ENCODE measurements around the gene PARD6B. TPM values are rescaled to one million over a fixed set of nuclear protein-coding genes. Genes with fewer than 3 reads are reported as not detected.
A peak's percentile ranks its signal among the peaks of the same experiment; 100 is the strongest.

PARD6B gene
- total RNA-seq, 1 donor from 2014 or later, result 52.2 TPM

GRCh38 chr20:50688256-50688975 is 43.0 kb upstream of the PARD6B start:
- Mint-ChIP-seq H3K27ac (no peak overlapping the region), H3K4me1 (peaks cover 35% of the 10 kb centered on the region), H3K9me3 (no peaks in the 10 kb centered on the region), H3K4me3 (no peak overlapping the region), H3K36me3 (no peaks in the 10 kb centered on the region), H3K27me3 (ENCODE audit: low read depth) (peaks cover 16% of the 10 kb centered on the region)
- no peak for TF ChIP-seq CTCF (IDR thresholded peaks at IDR 0.05; ENCODE audit: unreplicated experiment)
- no peak for DNase-seq (ENCODE audit: low spot score in 2 of 2, unreplicated experiment in 2 of 2)

- H3K9me3 Mint-ChIP-seq, result no peaks in the 10 kb centered on the region
- peaks cover 41% of the 10 kb centered on the region for H3K4me1 Mint-ChIP-seq
- H3K27ac Mint-ChIP-seq, result peak overlapping the region; percentile 32
- peaks cover 16% of the 10 kb centered on the region for H3K27me3 Mint-ChIP-seq (ENCODE audit: low read depth)
- no peak for TF ChIP-seq CTCF (IDR thresholded peaks at IDR 0.05; ENCODE audit: unreplicated experiment)
- peak overlapping the region; percentile 72 for H3K4me3 Mint-ChIP-seq
- no peaks in the 10 kb centered on the region for H3K36me3 Mint-ChIP-seq
- DNase-seq (ENCODE audit: low spot score in 2 of 2, unreplicated experiment in 2 of 2), result no peak
Measured at GRCh38 chr20:50689864-50690649, 41.3 kb upstream of the PARD6B start.

- Mint-ChIP-seq H3K4me3 (peak within 1 kb of the TSS; percentile 72), H3K27me3 (ENCODE audit: low read depth) (peaks cover 16% of the 10 kb centered on the region), H3K27ac (peak within 1 kb of the TSS; percentile 88), H3K9me3 (no peaks in the 10 kb centered on the region), H3K36me3 (no peaks in the 10 kb centered on the region), H3K4me1 (peaks cover 48% of the 10 kb centered on the region)
- no peak for TF ChIP-seq CTCF (IDR thresholded peaks at IDR 0.05; ENCODE audit: unreplicated experiment)
- peak in 1 of 2 experiments; percentile 48 for DNase-seq (ENCODE audit: low spot score in 2 of 2, unreplicated experiment in 2 of 2)
Measured at GRCh38 chr20:50690650-50691572, 40.5 kb upstream of the PARD6B start, which contains the start of gene RIPOR3. TSS of gene RIPOR3 (minus strand) at chr20:50691542. CDS start at chr20:50691128, 414 bp downstream.

GRCh38 chr20:50691573-50692551 is 39.5 kb upstream of the PARD6B start:
- no peak for DNase-seq (ENCODE audit: low spot score in 2 of 2, unreplicated experiment in 2 of 2)
- H3K27ac Mint-ChIP-seq, result peak overlapping the region; percentile 88
- TF ChIP-seq CTCF (IDR thresholded peaks at IDR 0.05; ENCODE audit: unreplicated experiment), result no peak
- H3K27me3 Mint-ChIP-seq (ENCODE audit: low read depth), result peaks cover 16% of the 10 kb centered on the region
- peaks cover 46% of the 10 kb centered on the region for H3K4me1 Mint-ChIP-seq
- no peaks in the 10 kb centered on the region for H3K9me3 Mint-ChIP-seq
- no peaks in the 10 kb centered on the region for H3K36me3 Mint-ChIP-seq
- peak overlapping the region; percentile 72 for H3K4me3 Mint-ChIP-seq
